ENCODE measurements around the gene CARNS1.

CARNS1 gene

DNA sequence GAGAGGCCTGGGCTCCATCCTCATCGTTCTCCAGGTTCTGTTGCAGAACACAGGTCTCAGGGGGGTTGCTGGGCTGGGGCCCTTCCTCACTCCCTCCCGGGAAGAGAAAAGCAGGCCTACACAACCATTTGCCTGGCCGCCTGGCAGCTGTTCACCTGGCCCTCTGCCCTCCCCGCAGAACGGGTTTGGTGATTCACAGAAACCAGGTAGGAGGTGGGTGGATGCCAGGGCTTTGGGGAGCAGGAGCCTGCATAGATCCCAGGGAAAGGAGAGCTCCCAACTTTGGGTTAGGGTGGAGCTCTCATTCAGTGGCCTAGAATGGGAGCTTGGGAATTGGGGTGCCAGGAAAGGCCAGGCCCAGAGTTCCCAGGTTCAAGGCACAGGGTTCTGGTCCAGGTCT lies 52.6 kb downstream of the CARNS1 start:
- peak overlapping the region; percentile 79 for H3K4me3 ChIP-seq (ENCODE audit: low read depth, low read length)
- TF ChIP-seq, protein P1, sequence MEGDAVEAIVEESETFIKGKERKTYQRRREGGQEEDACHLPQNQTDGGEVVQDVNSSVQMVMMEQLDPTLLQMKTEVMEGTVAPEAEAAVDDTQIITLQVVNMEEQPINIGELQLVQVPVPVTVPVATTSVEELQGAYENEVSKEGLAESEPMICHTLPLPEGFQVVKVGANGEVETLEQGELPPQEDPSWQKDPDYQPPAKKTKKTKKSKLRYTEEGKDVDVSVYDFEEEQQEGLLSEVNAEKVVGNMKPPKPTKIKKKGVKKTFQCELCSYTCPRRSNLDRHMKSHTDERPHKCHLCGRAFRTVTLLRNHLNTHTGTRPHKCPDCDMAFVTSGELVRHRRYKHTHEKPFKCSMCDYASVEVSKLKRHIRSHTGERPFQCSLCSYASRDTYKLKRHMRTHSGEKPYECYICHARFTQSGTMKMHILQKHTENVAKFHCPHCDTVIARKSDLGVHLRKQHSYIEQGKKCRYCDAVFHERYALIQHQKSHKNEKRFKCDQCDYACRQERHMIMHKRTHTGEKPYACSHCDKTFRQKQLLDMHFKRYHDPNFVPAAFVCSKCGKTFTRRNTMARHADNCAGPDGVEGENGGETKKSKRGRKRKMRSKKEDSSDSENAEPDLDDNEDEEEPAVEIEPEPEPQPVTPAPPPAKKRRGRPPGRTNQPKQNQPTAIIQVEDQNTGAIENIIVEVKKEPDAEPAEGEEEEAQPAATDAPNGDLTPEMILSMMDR (IDR thresholded peaks at IDR 0.05; ENCODE audit: insufficient read depth, low read length, missing control alignments) = no peak
- DNase-seq (ENCODE audit: low read depth, low spot score) = no peak
- ChIA-PET CTCF (interaction anchor here (0.6 to 2.8 kb wide), 11 partner anchors 15 to 162 kb away, joined by 3 to 18 read pairs (median 4); partner anchors contain the start of genes AIP, NUDT8, PPP1CA and RPS6KB2), POLR2A (interaction anchor here (1.0 to 3.1 kb wide), 4 partner anchors 9 to 122 kb away, joined by 3 to 12 read pairs (median 6); partner anchors contain the start of genes PPP1CA and PTPRCAP)

DNA sequence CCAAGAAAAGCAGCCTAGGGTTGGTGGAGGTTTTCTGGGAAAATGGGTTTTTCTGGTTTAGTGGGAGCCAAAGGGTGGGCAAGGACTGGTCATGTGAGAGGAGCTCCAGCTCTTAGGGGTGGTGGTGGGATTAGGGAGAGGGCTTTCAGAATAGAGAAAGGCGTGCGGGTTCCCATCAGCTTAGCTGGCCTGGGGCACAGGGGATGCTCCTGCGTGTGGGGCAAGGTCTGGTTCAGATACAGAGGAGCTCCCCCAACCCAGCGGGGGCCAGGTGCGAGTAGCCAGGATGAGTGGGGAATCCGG lies 52.9 kb downstream of the CARNS1 start:
- no peak for DNase-seq (ENCODE audit: low read depth, low spot score)
- POLR2A ChIA-PET = interaction anchor here (1.0 to 3.1 kb wide), 4 partner anchors 9 to 122 kb away, joined by 3 to 12 read pairs (median 6); partner anchors contain the start of genes PPP1CA and PTPRCAP
- peak overlapping the region; percentile 79 for H3K4me3 ChIP-seq (ENCODE audit: low read depth, low read length)
- CTCF ChIA-PET = interaction anchor here (0.6 to 2.8 kb wide), 11 partner anchors 15 to 162 kb away, joined by 3 to 18 read pairs (median 4); partner anchors contain the start of genes AIP, NUDT8, PPP1CA and RPS6KB2
- TF ChIP-seq, protein P1 (IDR thresholded peaks at IDR 0.05; ENCODE audit: insufficient read depth, low read length, missing control alignments) = no peak

DNA sequence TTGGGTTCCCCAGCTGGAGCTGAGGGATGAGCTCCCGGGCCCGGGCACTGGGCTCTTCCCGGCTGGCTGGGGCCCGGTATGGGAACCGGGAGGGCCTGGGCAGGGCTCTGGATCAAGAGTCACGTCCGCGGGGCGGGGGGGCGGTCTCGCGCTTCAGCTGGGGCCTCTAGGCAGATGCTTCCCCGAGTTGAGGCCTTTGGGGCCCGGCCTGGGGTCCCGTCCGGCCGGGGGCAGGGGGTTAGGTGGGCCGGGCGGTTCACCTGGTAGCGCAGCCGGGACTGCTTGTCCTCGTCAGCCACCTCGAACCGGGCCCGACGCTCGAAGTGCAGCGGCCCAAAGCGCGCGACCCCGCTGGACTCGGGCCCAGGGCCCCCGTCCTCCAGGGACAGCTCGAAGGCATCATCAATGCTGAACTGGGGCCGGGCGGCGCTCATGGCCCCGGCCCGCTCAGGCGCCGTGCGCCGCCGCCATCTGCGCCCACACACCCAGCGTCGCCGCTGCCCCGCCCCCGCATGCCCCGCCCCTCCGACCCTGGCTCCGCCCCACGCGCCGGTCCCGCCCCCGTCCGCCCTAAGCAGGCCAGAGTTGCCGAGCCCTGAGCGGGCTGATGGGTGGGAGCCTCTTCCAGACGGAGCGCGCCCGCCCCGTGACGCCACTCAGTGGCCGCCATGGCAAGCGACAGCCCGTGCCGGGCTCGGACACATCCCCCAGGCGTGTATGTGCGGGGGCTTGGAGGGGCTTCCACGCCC lies 53.5 kb downstream of the CARNS1 start, which contains the start of gene TMEM134:
Gene TMEM134 (minus strand): TSS at position 493 of the 749 bp plus-strand sequence. CDS start 59 bp downstream, at position 434.
- ChIA-PET CTCF (interaction anchor here (0.6 to 2.8 kb wide), 10 partner anchors 14 to 161 kb away, joined by 3 to 18 read pairs (median 4); partner anchors contain the start of genes AIP, NUDT8, PPP1CA and RPS6KB2), POLR2A (interaction anchor here (1.0 to 3.1 kb wide), 4 partner anchors 10 to 123 kb away, joined by 3 to 12 read pairs (median 6); partner anchors contain the start of genes PPP1CA and PTPRCAP)
- H3K4me3 ChIP-seq (ENCODE audit: low read depth, low read length) = peak within 1 kb of the TSS; percentile 79
- DNase-seq (ENCODE audit: low read depth, low spot score) = peak; percentile 19
- TF ChIP-seq, protein P1 (IDR thresholded peaks at IDR 0.05; ENCODE audit: insufficient read depth, low read length, missing control alignments) = peak; percentile 71

- DNase-seq (ENCODE audit: low read depth, low spot score) = no peak
- CTCF ChIA-PET = interaction anchor here (0.6 to 2.8 kb wide), 3 partner anchors 68 to 124 kb away, joined by 4 to 18 read pairs (median 14); partner anchors contain the start of gene PPP1CA
- TF ChIP-seq, protein P1 (IDR thresholded peaks at IDR 0.05; ENCODE audit: insufficient read depth, low read length, missing control alignments) = no peak
- H3K4me3 ChIP-seq (ENCODE audit: low read depth, low read length) = peak overlapping the region; percentile 69
- POLR2A ChIA-PET = interaction anchor here (3.1 kb wide), 1 partner anchor 68 kb away, joined by 12 read pairs; the partner anchor contains the start of gene PPP1CA
These were observed 54.0 kb downstream of the CARNS1 start for GRCh38 chr11:67469508-67469811.

DNA sequence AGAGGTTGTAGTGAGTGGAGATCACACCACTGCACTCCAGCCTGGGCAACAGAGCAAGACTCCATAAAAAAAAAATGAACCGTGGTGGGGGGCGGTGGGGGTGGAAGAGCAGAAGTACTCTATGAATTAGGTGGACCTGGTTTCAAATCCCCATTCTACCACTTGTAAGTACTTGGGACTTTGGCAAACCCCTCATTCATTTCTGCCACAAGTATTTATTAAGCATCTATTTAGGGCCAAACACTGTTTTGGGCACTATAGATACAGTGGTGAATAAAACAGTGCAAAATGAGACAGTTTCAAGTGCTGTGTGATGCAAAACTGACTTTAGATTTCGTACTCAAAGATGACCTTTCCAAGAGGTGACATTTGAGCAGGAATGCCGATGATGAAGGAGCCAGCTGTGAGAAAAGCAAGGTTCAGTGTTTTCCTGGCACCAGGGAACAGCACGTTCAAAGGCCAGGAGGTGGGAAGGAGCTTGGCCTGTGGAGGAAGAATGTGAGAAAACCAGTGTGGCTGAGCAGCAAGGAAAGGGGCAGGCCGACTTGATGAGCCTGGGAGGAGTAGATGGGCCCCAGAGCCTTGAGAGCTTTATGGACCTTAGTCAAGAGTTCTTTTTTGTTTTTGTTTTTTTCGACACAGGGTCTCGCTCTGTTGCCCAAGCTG lies 55.0 kb downstream of the CARNS1 start:
- no peak for DNase-seq (ENCODE audit: low read depth, low spot score)
- TF ChIP-seq, protein P1 (IDR thresholded peaks at IDR 0.05; ENCODE audit: insufficient read depth, low read length, missing control alignments) = no peak
- ChIA-PET POLR2A (interaction anchor here (3.1 kb wide), 1 partner anchor 69 kb away, joined by 12 read pairs; the partner anchor contains the start of gene PPP1CA), CTCF (interaction anchor here (0.8 to 1.2 kb wide), 3 partner anchors 36 to 70 kb away, joined by 3 to 4 read pairs (median 3); no protein-coding TSS in a partner anchor)
- H3K4me3 ChIP-seq (ENCODE audit: low read depth, low read length) = no peak overlapping the region
